G401 (cell line): ENCODE data around the gene COL9A1. TPM values are rescaled to one million over a fixed set of nuclear protein-coding genes. Genes with fewer than 3 reads are reported as not detected.

Source experiments
- DNase-seq: peaks from one replicate; pipeline ENCODE4 v3.0.0-alpha.2; 2015; ENCODE audit warnings: low spot score
- in situ Hi-C: cut with HindIII; loops from 2 replicates; pipeline ENCODE4 v1.10.0; 2016; ENCODE audit warnings: low sequenced_read_pairs, mixed read lengths
- total RNA-seq: library from RNA; depleted of rRNA; stranded (reverse); fragments of >200 nt; shearing (Covaris generic); gene quantifications from 2 replicates; pipeline ENCODE4 v1.2.3, GENCODE V29; 2014

Gene COL9A1
- total RNA-seq, 1 experiment from 2014 or later: 16.5 TPM

DNA sequence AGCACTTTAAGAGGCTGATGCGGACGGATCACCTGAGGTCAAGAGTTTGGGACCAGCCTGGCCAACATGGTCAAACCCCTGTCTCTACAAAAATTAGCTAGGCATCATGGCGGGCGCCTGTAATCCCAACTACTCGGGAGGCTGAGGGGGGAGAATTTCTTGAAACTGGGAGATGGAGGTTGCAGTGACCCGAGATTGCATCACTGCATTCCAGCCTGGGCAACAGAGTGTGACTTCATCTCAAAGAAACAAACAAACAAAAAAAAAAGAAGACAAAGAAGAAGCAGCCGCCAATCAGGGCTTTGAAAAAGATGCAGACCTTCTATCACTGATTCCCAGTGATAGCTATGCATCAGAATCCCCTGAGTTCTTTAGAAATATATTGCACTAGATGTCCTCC, 56.8 kb downstream of the COL9A1 start:
- in situ Hi-C loops: no loop called here
- no peak for DNase-seq

- no peak for DNase-seq
- in situ Hi-C loops: no loop called here
Observed at GRCh38 chr6:70241991-70242420, 60.9 kb downstream of the COL9A1 start.

GRCh38 chr6:70241031-70241430, 61.9 kb downstream of the COL9A1 start:
- in situ Hi-C loops: no loop called here
- no peak for DNase-seq

GRCh38 chr6:70236343-70236742, 66.5 kb downstream of the COL9A1 start:
- DNase-seq: no peak
- in situ Hi-C loops: no loop called here

DNA sequence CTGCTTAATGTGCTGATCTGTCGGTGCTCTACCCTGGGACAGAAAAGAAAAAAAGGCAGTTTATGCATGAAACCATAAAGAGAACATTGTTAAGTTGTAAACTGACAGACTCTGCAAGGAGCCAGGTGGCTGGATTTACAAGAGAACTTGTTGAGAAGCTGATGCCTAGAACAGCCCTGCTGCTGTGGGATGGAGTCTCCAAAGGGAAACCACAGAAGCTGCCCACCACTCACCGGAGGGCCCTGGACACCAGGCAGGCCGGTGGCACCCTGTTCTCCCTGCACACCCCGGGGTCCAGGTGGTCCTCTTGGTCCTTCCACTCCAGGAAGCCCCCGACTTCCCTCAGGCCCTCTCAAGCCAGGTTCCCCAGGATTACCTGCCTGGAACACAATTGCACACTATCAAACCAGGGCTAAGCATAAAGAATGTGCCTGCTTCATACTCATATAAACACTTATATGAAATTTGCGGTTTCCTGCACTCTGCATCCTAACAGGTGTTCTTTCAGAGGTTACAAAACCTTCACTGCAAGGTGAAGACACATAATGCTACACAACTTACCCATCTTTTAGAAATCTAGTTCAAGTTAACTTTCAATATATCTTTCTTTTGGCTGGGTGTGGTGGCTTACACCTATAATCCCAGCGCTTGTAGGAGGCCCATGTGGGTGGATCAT, 68.2 kb downstream of the COL9A1 start:
- in situ Hi-C loops: no loop called here
- DNase-seq: no peak

GRCh38 chr6:70231311-70231710, 71.6 kb downstream of the COL9A1 start:
- in situ Hi-C loops: no loop called here
- no peak for DNase-seq

- in situ Hi-C loops: no loop called here
- DNase-seq: no peak
Observed at GRCh38 chr6:70225055-70225454, 77.8 kb downstream of the COL9A1 start.

DNA sequence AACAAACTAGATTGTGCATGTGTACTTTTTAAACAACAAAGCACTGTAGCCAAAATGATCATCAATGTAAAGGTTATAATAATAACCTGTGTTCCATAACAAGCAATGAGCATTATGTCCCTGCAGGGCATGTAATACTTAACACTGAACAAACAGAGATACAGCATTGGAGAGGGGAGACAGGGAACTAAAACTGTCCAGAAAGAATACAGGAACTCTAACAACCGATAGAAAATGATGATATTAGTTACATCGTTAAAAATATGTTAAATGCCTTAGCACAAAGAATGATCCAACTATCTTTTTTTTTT, 80.5 kb downstream of the COL9A1 start:
- DNase-seq: no peak
- in situ Hi-C loops: no loop called here

DNA sequence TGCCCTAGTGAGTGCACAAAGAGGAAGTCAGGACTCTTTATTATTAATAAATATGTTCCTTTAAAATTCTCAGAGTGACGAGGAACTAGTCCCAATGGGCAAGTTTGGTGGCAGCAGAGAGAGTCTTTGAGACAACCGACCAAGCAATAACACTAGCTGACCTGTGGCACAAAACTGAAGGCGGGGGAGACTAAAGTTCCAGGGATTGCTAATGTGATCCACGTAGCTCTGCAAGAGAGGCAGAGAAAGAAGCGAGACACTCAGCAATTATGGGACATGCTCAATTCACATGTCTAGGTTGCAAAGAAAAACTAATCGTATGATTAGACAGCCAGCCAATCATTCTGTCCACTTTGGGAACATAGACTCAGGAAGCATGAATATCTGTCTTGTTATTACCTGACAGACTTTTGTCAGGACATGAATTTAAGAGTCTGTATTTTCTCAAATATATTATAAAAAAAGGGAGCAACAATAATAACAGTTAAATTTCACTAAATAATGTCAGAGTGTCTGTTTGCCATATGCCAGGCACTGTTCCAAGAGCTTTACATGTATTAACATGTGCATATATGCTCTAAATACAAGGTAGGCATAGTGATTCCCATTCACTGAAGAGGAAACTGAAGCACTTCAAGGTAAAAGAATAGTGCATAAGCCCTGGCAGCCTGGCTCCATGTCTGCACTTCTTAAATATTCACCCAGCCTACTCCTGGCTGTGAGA, 81.0 kb downstream of the COL9A1 start:
- in situ Hi-C loops: no loop called here
- DNase-seq: no peak

DNA sequence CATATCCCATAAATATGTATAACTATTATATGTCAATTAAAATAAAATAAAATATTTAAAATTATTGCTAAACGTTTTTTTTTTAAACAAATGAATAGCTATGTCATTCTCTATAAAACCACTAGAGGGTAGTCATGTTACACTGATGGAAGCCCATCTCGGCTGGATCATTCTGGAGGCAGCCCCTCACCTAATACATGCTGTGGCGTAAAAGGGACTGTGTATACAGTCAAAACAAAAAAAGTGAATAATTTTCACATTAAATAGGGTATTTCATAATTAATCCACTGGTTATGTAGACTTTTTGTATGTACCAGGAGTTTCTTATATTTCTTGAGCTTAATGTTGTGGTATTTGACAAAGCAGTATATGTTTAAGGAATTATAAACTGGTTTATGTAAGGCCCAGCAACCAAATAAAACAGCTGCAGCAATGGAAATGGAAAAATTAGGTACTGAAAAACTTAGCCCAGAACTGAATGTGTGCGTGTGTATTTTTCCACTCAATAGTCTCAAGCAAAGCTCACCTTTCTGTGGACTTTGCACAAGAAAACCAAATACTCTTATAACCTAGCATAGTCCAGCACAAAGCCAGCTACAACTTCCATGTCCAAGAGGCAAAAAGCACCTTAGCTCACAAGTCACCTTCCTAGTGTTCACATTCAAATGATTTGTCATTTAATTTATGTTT, 81.7 kb downstream of the COL9A1 start:
- DNase-seq: peak; percentile 41
- in situ Hi-C loops: no loop called here

- in situ Hi-C loops: no loop called here
Observed at GRCh38 chr6:70219943-70220613, 82.8 kb downstream of the COL9A1 start.

GRCh38 chr6:70216767-70217166, 86.1 kb downstream of the COL9A1 start:
- in situ Hi-C loops: no loop called here

More at GRCh38 chr6:70219943-70220613, 82.8 kb downstream of the COL9A1 start:
- DNase-seq: no peak

DNA sequence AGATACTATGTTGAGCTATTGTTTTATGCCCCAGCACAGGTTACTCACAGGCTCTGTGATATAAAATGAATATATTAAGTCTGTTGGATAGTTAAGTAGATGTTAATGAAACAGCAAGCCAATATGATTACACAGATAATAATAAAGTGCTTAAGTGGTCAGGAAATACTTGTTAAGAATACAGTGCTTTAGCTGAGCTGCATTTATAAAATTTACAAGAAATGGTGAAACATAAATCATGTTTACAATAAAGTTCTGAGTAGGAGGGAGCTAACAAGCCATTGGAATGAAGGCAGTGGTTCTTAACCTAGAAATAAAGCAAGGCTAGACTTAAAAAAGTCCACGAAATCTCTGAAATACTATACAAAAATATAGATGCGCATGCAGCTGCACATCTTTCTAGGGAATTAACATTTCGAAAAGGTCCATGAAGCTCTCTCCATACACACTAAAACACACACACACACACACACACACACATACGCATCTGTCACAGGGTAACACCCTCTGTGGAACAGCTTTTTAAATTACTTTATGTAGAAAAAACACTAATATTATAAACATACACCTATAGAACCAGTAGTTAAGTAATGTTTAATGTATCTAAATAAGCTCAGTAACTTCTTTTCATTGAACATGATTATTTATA, 87.3 kb downstream of the COL9A1 start:
- in situ Hi-C loops: no loop called here
- DNase-seq: no peak

More at GRCh38 chr6:70216767-70217166, 86.1 kb downstream of the COL9A1 start:
- DNase-seq: no peak

DNA sequence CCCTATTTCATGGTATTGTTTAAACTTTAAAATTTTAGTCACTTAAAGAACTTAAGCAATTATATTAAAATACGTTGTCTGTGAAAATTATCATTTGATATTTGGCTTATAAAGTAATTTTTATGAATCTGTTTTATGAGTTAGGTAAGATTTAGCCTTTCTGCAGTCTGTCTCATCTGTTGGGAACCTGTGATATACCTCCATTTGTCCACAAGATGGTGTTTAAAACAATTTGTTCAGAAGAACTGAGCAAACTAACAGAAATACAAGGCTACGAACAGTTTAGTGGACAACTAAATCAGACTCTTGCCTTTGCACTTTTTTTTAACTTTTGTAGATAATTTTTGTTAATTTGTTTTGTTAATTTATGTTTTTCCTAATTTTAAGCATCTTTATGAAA, 92.4 kb downstream of the COL9A1 start:
- peak; percentile 14 for DNase-seq
- in situ Hi-C loops: no loop called here

GRCh38 chr6:70208235-70208790, 94.6 kb downstream of the COL9A1 start:
- in situ Hi-C loops: no loop called here
- DNase-seq: no peak

GRCh38 chr6:70198785-70199184, 104.1 kb downstream of the COL9A1 start:
- in situ Hi-C loops: no loop called here
- DNase-seq: no peak

GRCh38 chr6:70196531-70196930, 106.4 kb downstream of the COL9A1 start:
- in situ Hi-C loops: no loop called here
- no peak for DNase-seq

- no peak for DNase-seq
- in situ Hi-C loops: no loop called here
Observed at GRCh38 chr6:70194421-70194820, 108.5 kb downstream of the COL9A1 start.

GRCh38 chr6:70188202-70188601, 114.7 kb downstream of the COL9A1 start:
- in situ Hi-C loops: no loop called here
- DNase-seq: no peak
